ENCODE results near the gene INPP5A. TPM values are rescaled to one million over a fixed set of nuclear protein-coding genes. Genes with fewer than 3 reads are reported as not detected.

The INPP5A gene
- total and polyA plus RNA-seq, 2 of the 13 experiments (the other 11 are each of a cell fraction or from before 2014, with no cell fraction given): 17.5 to 37.9 TPM

GRCh38 chr10:132729810-132730572, 192.4 kb downstream of the INPP5A start:
- FAIRE-seq (no peak), DNase-seq (ENCODE audit: low spot score) (no peak), ATAC-seq (no peak)
- H3K4me1 ChIP-seq (ENCODE audit: insufficient read depth, low read length): no peaks in the 10 kb centered on the region
- H2AFZ ChIP-seq (ENCODE audit: low read length): no peak overlapping the region
- 93% methylated on average over 23 of the region's 29 CpGs for WGBS (ENCODE audit: low lambda C conversion rate)
- no peaks in the 10 kb centered on the region for H3K27me3 ChIP-seq (ENCODE audit: control insufficient read depth in 1 of 2, insufficient read depth in 2 of 2, low read length in 2 of 2)
- no peaks in the 10 kb centered on the region for H4K20me1 ChIP-seq (ENCODE audit: insufficient read depth, low read length)
- no peak overlapping the region for H3K27ac ChIP-seq (ENCODE audit: extremely low read length, insufficient read depth, low read length)
- no peaks in the 10 kb centered on the region for H3K9me3 ChIP-seq (ENCODE audit: low read length)
- H3K4me3 ChIP-seq (replicated peaks in 1 of 3; ENCODE audit: insufficient read depth in 1 of 3, low read depth in 2 of 3, low read length in 3 of 3): no peak overlapping the region
- H3K36me3 ChIP-seq (replicated peaks in 1 of 2; ENCODE audit: control insufficient read depth in 1 of 2, insufficient read depth in 2 of 2, low read length in 2 of 2): peaks cover 0 to 13% of the 10 kb centered on the region in 2 experiments; a peak in 1 of 5 replicates
- BruUV-seq (replicated peaks): no TSS peak
- intact Hi-C loops (cut with micrococcal nuclease; ENCODE audit: unreplicated experiment) (no loop called here), in situ Hi-C loops (cut with HindIII; ENCODE audit: extremely low pct_ligation_motif_present, low pct_unique_long_range_greater_than_20kb) (no loop called here)
- H3K79me2 ChIP-seq (ENCODE audit: insufficient read depth, low read length): no peaks in the 10 kb centered on the region
- POLR2A ChIA-PET: no interaction called here
- CTCF ChIA-PET (ENCODE audit: low intra/inter-chr PET ratio, low total read pairs): no interaction called here
- H3K9ac ChIP-seq (ENCODE audit: insufficient read depth, low read depth, low read length): no peak overlapping the region
- no peak overlapping the region for H3K4me2 ChIP-seq (ENCODE audit: low read depth, low read length)
- TF ChIP-seq ZNF276 (CRISPR knock-in tag; IDR thresholded peaks at IDR 0.05; ENCODE audit: low read depth): no peak
- no peak for TF ChIP-seq ZBTB3 (CRISPR knock-in tag; IDR thresholded peaks at IDR 0.05; ENCODE audit: borderline replicate concordance, low read depth)

DNA sequence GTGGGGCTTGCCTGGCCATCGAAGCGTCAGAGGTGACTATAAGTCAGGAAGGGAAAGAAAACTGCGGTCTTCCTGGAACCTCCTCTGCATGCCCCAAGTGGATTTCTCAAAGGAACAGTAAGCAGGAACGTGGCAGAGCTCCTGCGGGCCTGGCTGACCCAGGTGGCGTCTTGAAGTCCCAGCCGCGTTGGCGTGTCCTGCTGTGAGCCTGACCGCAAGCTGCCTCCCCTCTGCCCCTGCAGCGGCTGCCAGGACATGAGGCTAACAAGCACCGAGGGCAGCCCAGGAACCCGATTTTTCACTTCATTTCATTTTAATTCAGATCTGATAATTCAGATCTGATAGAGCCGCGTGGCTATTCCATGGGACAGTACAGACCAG, 193.0 kb downstream of the INPP5A start:
- no peak for FAIRE-seq
- Histone ChIP-seq H3K9me3 (ENCODE audit: low read length) (no peaks in the 10 kb centered on the region), H2AFZ (ENCODE audit: low read length) (no peak overlapping the region), H3K27me3 (ENCODE audit: control insufficient read depth in 1 of 2, insufficient read depth in 2 of 2, low read length in 2 of 2) (no peaks in the 10 kb centered on the region), H3K27ac (ENCODE audit: extremely low read length, insufficient read depth, low read length) (no peak overlapping the region), H3K4me2 (ENCODE audit: low read depth, low read length) (no peak overlapping the region), H3K4me3 (replicated peaks in 1 of 3; ENCODE audit: insufficient read depth in 1 of 3, low read depth in 2 of 3, low read length in 3 of 3) (no peak overlapping the region), H3K36me3 (replicated peaks in 1 of 2; ENCODE audit: control insufficient read depth in 1 of 2, insufficient read depth in 2 of 2, low read length in 2 of 2) (peaks cover 0 to 13% of the 10 kb centered on the region in 2 experiments; a peak in 1 of 5 replicates), H4K20me1 (ENCODE audit: insufficient read depth, low read length) (no peaks in the 10 kb centered on the region), H3K9ac (ENCODE audit: insufficient read depth, low read depth, low read length) (no peak overlapping the region), H3K4me1 (ENCODE audit: insufficient read depth, low read length) (no peaks in the 10 kb centered on the region), H3K79me2 (ENCODE audit: insufficient read depth, low read length) (no peaks in the 10 kb centered on the region)
- DNase-seq (ENCODE audit: low spot score): no peak
- intact Hi-C loops (cut with micrococcal nuclease; ENCODE audit: unreplicated experiment): no loop called here
- no TSS peak for BruUV-seq (replicated peaks)
- in situ Hi-C loops (cut with HindIII; ENCODE audit: extremely low pct_ligation_motif_present, low pct_unique_long_range_greater_than_20kb): no loop called here
- ATAC-seq: no peak
- ChIA-PET POLR2A (no interaction called here), CTCF (ENCODE audit: low intra/inter-chr PET ratio, low total read pairs) (no interaction called here)
- WGBS (ENCODE audit: low lambda C conversion rate): 95% methylated on average over 10 of the region's 15 CpGs
- TF ChIP-seq TCF12 (IDR thresholded peaks at IDR 0.05) (no peak), TCF12 (CRISPR knock-in tag; IDR thresholded peaks at IDR 0.05) (no peak), MEIS2 (CRISPR knock-in tag; IDR thresholded peaks at IDR 0.05) (no peak), PCBP2 (optimal IDR thresholded peaks at IDR 0.05; ENCODE audit: low read depth, low read length, poor library complexity, severe bottlenecking) (no peak), ZNF879 (CRISPR knock-in tag; IDR thresholded peaks at IDR 0.05) (no peak), ZNF329 (CRISPR knock-in tag; IDR thresholded peaks at IDR 0.05; ENCODE audit: low read depth) (no peak), ZMAT3 (CRISPR knock-in tag; conservative IDR thresholded peaks at IDR 0.05) (no peak), ZMYM4 (CRISPR knock-in tag; IDR thresholded peaks at IDR 0.05) (no peak), PITX1 (CRISPR knock-in tag; IDR thresholded peaks at IDR 0.05) (no peak), ZSCAN9 (CRISPR knock-in tag; IDR thresholded peaks at IDR 0.05; ENCODE audit: borderline replicate concordance) (no peak), ZBTB8A (CRISPR knock-in tag; IDR thresholded peaks at IDR 0.05; ENCODE audit: borderline replicate concordance, low read depth) (no peak)

Data from HepG2 (cell line).